PFSK-1 (cell line): ENCODE data around the gene IGLL5.

Source experiments
- POLR2AphosphoS5 ChIP-seq: IDR thresholded peaks from 2 replicates; pipeline ENCODE4 v1.6.1; 2012; ENCODE audit warnings: low read depth, mild to moderate bottlenecking, control low read depth, low read length, moderate library complexity
- REST ChIP-seq, 2 experiments: IDR thresholded peaks; 2 replicates each; pipeline versions ENCODE4 v1.6.1 to v1.8.0; 2011 to 2012; ENCODE audit warnings: low read depth in 2 of 2, low read length in 2 of 2, control low read depth in 1 of 2, inconsistent platforms in 1 of 2, mild to moderate bottlenecking in 1 of 2, moderate library complexity in 1 of 2; ENCODE audit not compliant: insufficient read depth in 1 of 2
- SIN3A ChIP-seq: IDR thresholded peaks from 2 replicates; pipeline ENCODE4 v1.6.1; 2012; ENCODE audit warnings: mild to moderate bottlenecking, low read length, moderate library complexity, borderline replicate concordance; ENCODE audit not compliant: insufficient read depth
- TAF1 ChIP-seq: IDR thresholded peaks from 2 replicates; pipeline ENCODE4 v1.6.1; 2012; ENCODE audit warnings: low read length, control low read depth, borderline replicate concordance; ENCODE audit not compliant: insufficient read depth

- TF ChIP-seq TAF1 (no peak), POLR2AphosphoS5 (no peak), REST (IDR thresholded peaks at IDR 0.05; ENCODE audit: insufficient read depth in 1 of 2, low read depth in 2 of 2, low read length in 2 of 2) (no peak), SIN3A (no peak)
Measured at GRCh38 chr22:22926370-22927195, 39.0 kb downstream of the IGLL5 start.
